ENCODE measurements around the gene NECTIN2.
A peak's percentile ranks its signal among the peaks of the same experiment; 100 is the strongest.

GRCh38 chr19:44845612-44846454, at the start of gene NECTIN2:
- TF ChIP-seq EZH2 (IDR thresholded peaks at IDR 0.05; ENCODE audit: low read length, unreplicated experiment) (no peak), CTCF (conservative IDR thresholded peaks at IDR 0.05; ENCODE audit: low read depth, low read length) (peak; percentile 78), EZH2phosphoT487 (IDR thresholded peaks at IDR 0.05; ENCODE audit: borderline replicate concordance, low read length) (no peak)

All from PC-3 (cell line).